OCI-LY1 (cell line): ENCODE measurements around the gene SNX27.

Experiments used
- CTCF ChIP-seq: fragments of 200-600 bp; sonication (generic), shearing (Covaris generic); IDR thresholded peaks from 2 replicates; pipeline ENCODE4 v1.5.1; 2017; ENCODE audit warnings: mild to moderate bottlenecking, antibody characterized with exemption, low read length, moderate library complexity, mixed read lengths
- EZH2 ChIP-seq: fragments of 200-600 bp; sonication (generic), shearing (Covaris generic); IDR thresholded peaks from 2 replicates; pipeline ENCODE4 v1.8.0; 2017; ENCODE audit warnings: borderline replicate concordance, mixed run types, mild to moderate bottlenecking, antibody characterized with exemption, low read length, moderate library complexity, mixed read lengths

GRCh38 chr1:151718011-151718431 lies 106.2 kb downstream of the SNX27 start:
- no peak for TF ChIP-seq CTCF
- TF ChIP-seq EZH2 = no peak
